Ovary (tissue), 9 donors: ENCODE results near the gene LRRC10B. TPM values are rescaled to one million over a fixed set of nuclear protein-coding genes. Genes with fewer than 3 reads are reported as not detected.

Experiments
- DNase-seq, 5 donors: peaks; one replicate each; pipeline ENCODE4 v3.0.0-alpha.2; 2019 to 2020
- H3K27ac ChIP-seq, 2 donors: fragments of 200-600 bp; one replicate each; pipeline versions ENCODE4 v1.5.1 to v1.8.0; 2019 to 2022
- H3K27me3 ChIP-seq: fragments of 200-600 bp; one replicate; pipeline ENCODE4 v1.8.0; 2022
- H3K36me3 ChIP-seq: fragments of 200-600 bp; sonication (generic); one replicate; pipeline ENCODE4 v1.5.1; 2019
- H3K4me1 ChIP-seq: one replicate; pipeline ENCODE4 v1.8.1; 2013; ENCODE audit warnings: mild to moderate bottlenecking, moderate library complexity; ENCODE audit not compliant: insufficient read depth
- H3K4me3 ChIP-seq: fragments of 200-600 bp; sonication (generic); one replicate; pipeline ENCODE4 v1.5.1; 2017
- H3K9me3 ChIP-seq, 2 donors: fragments of 200-600 bp in 1 of 2; sonication (generic) in 1 of 2; one replicate each; pipeline versions ENCODE4 v1.5.1 to v1.8.1; 2013 to 2019; ENCODE audit warnings: mild to moderate bottlenecking in 1 of 2, moderate library complexity in 1 of 2
- CTCF ChIP-seq, 3 donors: fragments of 450-650 bp in 2 of 3; fragments of 200-600 bp in 1 of 3; IDR thresholded peaks; one replicate each; pipeline versions ENCODE4 v1.5.1 to v1.8.0; 2016 to 2022; ENCODE audit warnings: antibody characterized with exemption in 3 of 3, mild to moderate bottlenecking in 1 of 3
- EP300 ChIP-seq: sonication (generic); formaldehyde crosslinking; IDR thresholded peaks from one replicate; pipeline ENCODE4 v1.6.1; 2017; ENCODE audit warnings: antibody characterized with exemption
- POLR2A ChIP-seq: fragments of 450-650 bp; IDR thresholded peaks from one replicate; pipeline ENCODE4 v1.6.1; 2017; ENCODE audit warnings: antibody characterized with exemption, mild to moderate bottlenecking, moderate library complexity
- WGBS, 3 donors: extraction: QIAGEN DNeasy Blood & Tissue Kit in 1 of 3; methylation state at CpG; one replicate each; pipeline versions ENCODE4 v1.1.5 to v1.1.7; 2013 to 2017; 5-methylcytosine and 5-hydroxymethylcytosine counted together
- intact Hi-C, 4 donors: fragments of 100-400 bp; cut with DNase I; formaldehyde crosslinking; loops; one replicate each; pipeline versions ENCODE4 v1.11.0 to v1.15.1; 2022 to 2023
- polyA plus RNA-seq, 2 donors: library from polyadenylated mRNA; stranded (reverse); fragments of 200-250 nt in 1 of 2; fragments of 350-450 nt in 1 of 2; fragmentation: Illumina TruSeq in 1 of 2; extraction: RNeasy Lipid Tissue Mini Kit (QIAGEN cat#74804) in 1 of 2; gene quantifications; one replicate each; pipeline ENCODE4 v1.2.3, GENCODE V29; 2013 to 2014
- total RNA-seq, 7 donors: library from RNA; depleted of rRNA in 2 of 7; stranded (reverse); fragments of >200 nt in 2 of 7; fragmentation: NEBNext Ultra II Directional in 3 of 7; extraction: Animal tissue kit (Norgen Biotek cat#: 25700) in 3 of 7; gene quantifications; one replicate each; pipeline versions ENCODE4 v1.1.0 to v1.2.4, GENCODE V29; 2016 to 2023
- donor health status: DM: no; HTN: no; CAD: no; lungs with moderate emphysema.
- donor health status: DM: no; HTN: no; CAD: no.
- donor health status: Bipolar disorder and iron deficiency.
- donor health status: DM: yes; HTN: yes; CAD: no.
- donor health status: DM: no; HTN: no; CAD: no.
- donor health status: DM: yes; HTN: yes; CAD: no.

The LRRC10B gene
- total and polyA plus RNA-seq, 9 donors: 0.45 to 23.0 (median 1.4) TPM

GRCh38 chr11:61502522-61502921, 6.0 kb upstream of the LRRC10B start:
- no peaks in the 10 kb centered on the region for H3K4me1 ChIP-seq
- H3K27me3 ChIP-seq: no peaks in the 10 kb centered on the region
- H3K27ac ChIP-seq: no peak overlapping the region
- H3K9me3 ChIP-seq: no peaks in the 10 kb centered on the region
- intact Hi-C loops: no loop called here
- 85 to 100% (median 93%) methylated on average over 1 of the region's 1 CpG for WGBS, 3 donors
- no peaks in the 10 kb centered on the region for H3K36me3 ChIP-seq
- DNase-seq: no peak
- no peak overlapping the region for H3K4me3 ChIP-seq
- TF ChIP-seq POLR2A (no peak), EP300 (no peak), CTCF (IDR thresholded peaks at IDR 0.05) (no peak)

GRCh38 chr11:61503135-61503770, 5.3 kb upstream of the LRRC10B start:
- Histone ChIP-seq H3K36me3 (no peaks in the 10 kb centered on the region), H3K27ac (no peak overlapping the region), H3K9me3 (no peaks in the 10 kb centered on the region), H3K4me3 (no peak overlapping the region), H3K27me3 (no peaks in the 10 kb centered on the region), H3K4me1 (no peaks in the 10 kb centered on the region)
- intact Hi-C loops: no loop called here
- WGBS, 3 donors: 73 to 81% (median 80%) methylated on average over 8 of the region's 8 CpGs
- no peak for DNase-seq
- no peak for TF ChIP-seq CTCF (IDR thresholded peaks at IDR 0.05)
- no peak for TF ChIP-seq POLR2A
- no peak for TF ChIP-seq EP300

- Histone ChIP-seq H3K4me3 (no peak overlapping the region), H3K4me1 (peaks cover 2% of the 10 kb centered on the region), H3K36me3 (no peaks in the 10 kb centered on the region), H3K9me3 (no peaks in the 10 kb centered on the region), H3K27ac (no peak overlapping the region), H3K27me3 (peaks cover 3% of the 10 kb centered on the region)
- DNase-seq: no peak
- TF ChIP-seq EP300: no peak
- intact Hi-C loops: no loop called here
- WGBS, 3 donors: 85 to 91% (median 89%) methylated on average over 5 of the region's 5 CpGs
Observed at GRCh38 chr11:61505106-61505505, 3.4 kb upstream of the LRRC10B start.

- intact Hi-C loops: no loop called here
- Histone ChIP-seq H3K36me3 (no peaks in the 10 kb centered on the region), H3K9me3 (no peaks in the 10 kb centered on the region), H3K27ac (no peak overlapping the region), H3K4me1 (peaks cover 2% of the 10 kb centered on the region), H3K4me3 (no peak overlapping the region), H3K27me3 (peaks cover 3% of the 10 kb centered on the region)
- DNase-seq: no peak
- TF ChIP-seq EP300 (no peak), CTCF (IDR thresholded peaks at IDR 0.05) (no peak), POLR2A (no peak)
- WGBS, 3 donors: 63 to 70% (median 70%) methylated on average over 10 of the region's 10 CpGs
Observed at GRCh38 chr11:61505640-61506155, 2.9 kb upstream of the LRRC10B start.

GRCh38 chr11:61507012-61507768, 1.4 kb upstream of the LRRC10B start:
- Histone ChIP-seq H3K4me1 (peaks cover 2% of the 10 kb centered on the region), H3K27me3 (peaks cover 3% of the 10 kb centered on the region), H3K4me3 (no peak overlapping the region), H3K36me3 (no peaks in the 10 kb centered on the region), H3K9me3 (no peaks in the 10 kb centered on the region), H3K27ac (no peak overlapping the region)
- 65 to 71% (median 70%) methylated on average over 14 of the region's 14 CpGs for WGBS, 3 donors
- no peak for DNase-seq
- TF ChIP-seq EP300 (no peak), POLR2A (no peak), CTCF (IDR thresholded peaks at IDR 0.05) (no peak)
- intact Hi-C loops: no loop called here
